Endodermal cell (in vitro differentiated cells): ENCODE results near the gene GRK4. TPM values are rescaled to one million over a fixed set of nuclear protein-coding genes. Genes with fewer than 3 reads are reported as not detected.

Experiments used
- DNase-seq: peaks from one replicate; pipeline ENCODE4 v3.0.0-alpha.2; 2017
- H3K27ac ChIP-seq: 2 replicates; pipeline ENCODE4 v1.5.1; 2013; ENCODE audit warnings: mild to moderate bottlenecking, low read depth, low read length, moderate library complexity
- H3K27me3 ChIP-seq: 2 replicates; pipeline ENCODE4 v1.6.1; 2013; ENCODE audit warnings: mild to moderate bottlenecking, low read length, moderate library complexity; ENCODE audit not compliant: insufficient read depth, control insufficient read depth, poor library complexity, severe bottlenecking
- H3K36me3 ChIP-seq: 2 replicates; pipeline ENCODE4 v1.7.0; 2013; ENCODE audit warnings: mild to moderate bottlenecking, low read length, moderate library complexity; ENCODE audit not compliant: control insufficient read depth, insufficient read depth
- H3K4me1 ChIP-seq: one replicate; pipeline ENCODE4 v1.7.0; 2013; ENCODE audit warnings: low read length; ENCODE audit not compliant: control insufficient read depth, insufficient read depth
- H3K4me3 ChIP-seq: 2 replicates; pipeline ENCODE4 v1.5.1; 2013; ENCODE audit warnings: mild to moderate bottlenecking, low read length, moderate library complexity
- H3K9ac ChIP-seq: 2 replicates; pipeline ENCODE4 v1.6.1; 2013; ENCODE audit warnings: mild to moderate bottlenecking, low read length, moderate library complexity; ENCODE audit not compliant: poor library complexity, severe bottlenecking; ENCODE audit errors: extremely low read depth
- H3K9me3 ChIP-seq: 2 replicates; pipeline ENCODE4 v1.6.1; 2013; ENCODE audit warnings: mild to moderate bottlenecking, low read length, moderate library complexity; ENCODE audit not compliant: control insufficient read depth
- H3K27ac Mint-ChIP-seq: 2 replicates; pipeline ENCODE4 v1.8.0; 2020; ENCODE audit warnings: mixed read lengths
- H3K27me3 Mint-ChIP-seq: 2 replicates; pipeline ENCODE4 v1.8.0; 2021; ENCODE audit warnings: mild to moderate bottlenecking, mixed read lengths; ENCODE audit not compliant: insufficient read depth
- H3K36me3 Mint-ChIP-seq: 2 replicates; pipeline ENCODE4 v1.8.0; 2020; ENCODE audit warnings: low read depth, mixed read lengths
- H3K4me1 Mint-ChIP-seq: 2 replicates; pipeline ENCODE4 v1.8.0; 2020; ENCODE audit warnings: mixed read lengths
- H3K4me3 Mint-ChIP-seq: 2 replicates; pipeline ENCODE4 v1.8.0; 2020; ENCODE audit warnings: mild to moderate bottlenecking, moderate library complexity, mixed read lengths
- H3K9me3 Mint-ChIP-seq: 2 replicates; pipeline ENCODE4 v1.8.0; 2020; ENCODE audit warnings: mild to moderate bottlenecking, mixed read lengths
- WGBS, 2 experiments: methylation state at CpG; one replicate each; pipeline versions ENCODE4 v1.1.5 to v1.1.7; 2013; ENCODE audit warnings: missing lambda C conversion rate in 2 of 2, mixed read lengths in 1 of 2; ENCODE audit not compliant: insufficient coverage in 1 of 2, insufficient read length in 1 of 2; 5-methylcytosine and 5-hydroxymethylcytosine counted together
- total RNA-seq, 2 donors: library from RNA; stranded (reverse); fragmentation: NEBNext Ultra II Directional in 1 of 2; extraction: Animal tissue kit (Norgen Biotek cat#: 25700) in 1 of 2; gene quantifications; 2 replicates in 1 of 2; 3 replicates in 1 of 2; pipeline ENCODE4 v1.2.1, GENCODE V29; 2021
- TF ChIP-seq, protein P1 (sequence below): fragments of 200-600 bp; sonication (generic); conservative IDR thresholded peaks from 2 replicates; pipeline ENCODE4 v1.5.0; 2021; ENCODE audit warnings: antibody characterized with exemption, mild to moderate bottlenecking

Gene GRK4
- total RNA-seq, 2 donors from 2014 or later = 2.8 to 4.2 TPM

DNA sequence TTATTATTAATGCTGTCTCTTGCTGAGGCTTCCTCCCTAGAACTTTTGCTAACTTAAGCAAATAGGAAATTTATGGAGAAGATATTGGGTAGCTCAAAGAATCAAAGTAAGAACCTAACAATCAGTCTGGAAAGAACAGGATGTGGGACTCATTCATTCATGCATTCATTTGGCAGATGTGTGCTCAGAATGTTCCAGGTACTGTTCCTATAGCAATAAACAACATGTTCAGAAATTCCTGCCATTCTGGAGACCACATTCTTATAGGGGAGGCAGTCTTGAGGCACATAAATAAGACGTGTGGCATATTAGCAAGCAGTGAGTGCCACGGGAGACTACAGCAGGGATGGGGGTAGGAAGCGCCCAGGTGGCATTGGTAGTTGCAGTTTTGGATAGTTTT lies 5.0 kb downstream of the GRK4 start:
- Histone ChIP-seq H3K9ac (no peak overlapping the region), H3K27me3 (no peaks in the 10 kb centered on the region), H3K9me3 (no peaks in the 10 kb centered on the region), H3K4me1 (no peaks in the 10 kb centered on the region), H3K27ac (no peak overlapping the region), H3K36me3 (no peaks in the 10 kb centered on the region), H3K4me3 (no peak overlapping the region)
- no peak overlapping the region for H3K27ac Mint-ChIP-seq
- H3K27me3 Mint-ChIP-seq = peaks cover 5% of the 10 kb centered on the region
- no peak overlapping the region for H3K4me3 Mint-ChIP-seq
- no peak for DNase-seq
- H3K9me3 Mint-ChIP-seq = no peaks in the 10 kb centered on the region
- peaks cover 4% of the 10 kb centered on the region for H3K4me1 Mint-ChIP-seq
- H3K36me3 Mint-ChIP-seq = no peaks in the 10 kb centered on the region
- TF ChIP-seq, protein P1, sequence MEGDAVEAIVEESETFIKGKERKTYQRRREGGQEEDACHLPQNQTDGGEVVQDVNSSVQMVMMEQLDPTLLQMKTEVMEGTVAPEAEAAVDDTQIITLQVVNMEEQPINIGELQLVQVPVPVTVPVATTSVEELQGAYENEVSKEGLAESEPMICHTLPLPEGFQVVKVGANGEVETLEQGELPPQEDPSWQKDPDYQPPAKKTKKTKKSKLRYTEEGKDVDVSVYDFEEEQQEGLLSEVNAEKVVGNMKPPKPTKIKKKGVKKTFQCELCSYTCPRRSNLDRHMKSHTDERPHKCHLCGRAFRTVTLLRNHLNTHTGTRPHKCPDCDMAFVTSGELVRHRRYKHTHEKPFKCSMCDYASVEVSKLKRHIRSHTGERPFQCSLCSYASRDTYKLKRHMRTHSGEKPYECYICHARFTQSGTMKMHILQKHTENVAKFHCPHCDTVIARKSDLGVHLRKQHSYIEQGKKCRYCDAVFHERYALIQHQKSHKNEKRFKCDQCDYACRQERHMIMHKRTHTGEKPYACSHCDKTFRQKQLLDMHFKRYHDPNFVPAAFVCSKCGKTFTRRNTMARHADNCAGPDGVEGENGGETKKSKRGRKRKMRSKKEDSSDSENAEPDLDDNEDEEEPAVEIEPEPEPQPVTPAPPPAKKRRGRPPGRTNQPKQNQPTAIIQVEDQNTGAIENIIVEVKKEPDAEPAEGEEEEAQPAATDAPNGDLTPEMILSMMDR = no peak
- WGBS, 2 experiments = 87 to 93% methylated on average over 3 of the region's 3 CpGs

DNA sequence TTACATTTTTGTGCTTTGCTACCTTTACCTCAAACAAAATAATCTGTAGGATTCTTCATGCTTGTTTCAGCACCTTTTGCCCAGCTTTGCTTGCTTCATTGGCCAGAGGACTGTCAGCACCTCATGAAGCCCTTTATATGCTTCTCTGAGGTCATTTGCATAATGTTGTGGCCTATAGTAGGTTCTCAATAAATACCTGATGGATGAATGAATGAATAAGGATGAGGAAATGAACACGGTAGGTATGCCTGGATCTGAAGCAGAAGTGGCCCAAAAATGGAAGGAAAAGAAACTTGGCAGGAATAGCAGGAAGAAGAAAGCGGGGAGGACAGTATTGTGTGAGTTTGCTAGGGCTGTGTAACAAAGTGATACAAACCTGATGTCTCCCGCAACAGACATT lies 7.9 kb downstream of the GRK4 start:
- WGBS, 2 experiments = 93% methylated on average over 2 to 3 of the region's 3 CpGs
- no peaks in the 10 kb centered on the region for H3K36me3 Mint-ChIP-seq

DNA sequence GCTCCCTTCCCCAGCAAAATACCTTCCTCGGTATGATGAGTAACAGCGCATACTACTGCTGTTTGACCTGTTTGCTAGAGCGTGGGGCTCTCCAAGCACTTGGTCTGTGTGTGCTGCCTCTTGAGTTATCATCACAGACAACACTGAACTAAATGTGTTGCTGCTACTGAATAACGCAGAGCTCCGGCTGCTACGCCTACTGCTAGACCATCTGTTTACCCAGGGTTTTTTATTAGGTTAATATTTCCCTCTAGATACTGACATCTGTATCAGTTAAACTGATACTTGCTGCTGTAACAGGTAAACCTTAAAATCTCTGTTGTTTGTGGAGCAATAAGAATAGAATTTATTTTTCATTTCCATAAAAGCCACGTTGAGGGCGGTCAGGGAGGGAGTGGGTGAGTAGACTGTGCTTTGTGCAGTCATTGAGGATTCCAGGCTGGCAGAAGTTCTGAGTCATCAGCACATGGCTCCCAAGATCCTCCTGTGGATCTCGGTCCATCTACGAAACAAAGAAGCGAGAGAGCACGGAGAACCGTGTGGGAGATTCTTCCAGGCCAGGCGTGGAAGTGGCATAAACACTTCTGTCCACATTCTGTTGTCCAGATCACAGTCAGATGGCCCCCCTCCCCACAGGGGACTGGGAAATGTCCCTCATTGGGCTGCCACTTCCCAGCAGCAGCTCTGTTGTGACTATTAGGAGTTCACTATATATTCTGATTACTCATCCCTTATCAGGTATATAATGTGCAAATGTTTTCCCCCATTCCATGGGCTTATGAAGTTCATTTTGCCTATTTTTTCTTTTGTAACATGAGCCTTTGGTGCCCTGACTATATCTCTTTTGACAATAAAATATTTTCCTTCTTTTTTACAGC lies 14.1 kb downstream of the GRK4 start:
- TF ChIP-seq, protein P1 = no peak
- no peaks in the 10 kb centered on the region for H3K36me3 Mint-ChIP-seq

More for the DNA sequence above, 7.9 kb downstream of the GRK4 start:
- H3K4me1 ChIP-seq = no peaks in the 10 kb centered on the region
- no peaks in the 10 kb centered on the region for H3K9me3 Mint-ChIP-seq
- no peak overlapping the region for H3K27ac Mint-ChIP-seq
- H3K4me3 ChIP-seq = no peak overlapping the region
- no peaks in the 10 kb centered on the region for H3K36me3 ChIP-seq
- DNase-seq = no peak
- TF ChIP-seq, protein P1 = no peak
- H3K27me3 ChIP-seq = no peaks in the 10 kb centered on the region
- H3K9me3 ChIP-seq = no peaks in the 10 kb centered on the region
- no peaks in the 10 kb centered on the region for H3K4me1 Mint-ChIP-seq
- H3K4me3 Mint-ChIP-seq = no peak overlapping the region
- H3K27ac ChIP-seq = no peak overlapping the region
- no peaks in the 10 kb centered on the region for H3K27me3 Mint-ChIP-seq
- no peak overlapping the region for H3K9ac ChIP-seq

More for the DNA sequence above, 14.1 kb downstream of the GRK4 start:
- peaks cover 3% of the 10 kb centered on the region for H3K27me3 Mint-ChIP-seq
- Histone ChIP-seq H3K9ac (no peak overlapping the region), H3K36me3 (no peaks in the 10 kb centered on the region), H3K27me3 (no peaks in the 10 kb centered on the region), H3K4me3 (no peak overlapping the region), H3K27ac (no peak overlapping the region), H3K4me1 (no peaks in the 10 kb centered on the region), H3K9me3 (no peaks in the 10 kb centered on the region)
- DNase-seq = no peak
- no peak overlapping the region for H3K4me3 Mint-ChIP-seq
- WGBS, 2 experiments = 84 to 86% methylated on average over 10 to 14 of the region's 14 CpGs
- H3K4me1 Mint-ChIP-seq = no peaks in the 10 kb centered on the region
- peaks cover 12% of the 10 kb centered on the region for H3K9me3 Mint-ChIP-seq
- no peak overlapping the region for H3K27ac Mint-ChIP-seq
